Measurements from ENCODE around the gene ABR. TPM values are rescaled to one million over a fixed set of nuclear protein-coding genes. Genes with fewer than 3 reads are reported as not detected.

ABR gene
- total and polyA plus RNA-seq, 2 of the 13 experiments (the other 11 are each of a cell fraction or from before 2014, with no cell fraction given): 12.4 to 40.4 TPM

DNA sequence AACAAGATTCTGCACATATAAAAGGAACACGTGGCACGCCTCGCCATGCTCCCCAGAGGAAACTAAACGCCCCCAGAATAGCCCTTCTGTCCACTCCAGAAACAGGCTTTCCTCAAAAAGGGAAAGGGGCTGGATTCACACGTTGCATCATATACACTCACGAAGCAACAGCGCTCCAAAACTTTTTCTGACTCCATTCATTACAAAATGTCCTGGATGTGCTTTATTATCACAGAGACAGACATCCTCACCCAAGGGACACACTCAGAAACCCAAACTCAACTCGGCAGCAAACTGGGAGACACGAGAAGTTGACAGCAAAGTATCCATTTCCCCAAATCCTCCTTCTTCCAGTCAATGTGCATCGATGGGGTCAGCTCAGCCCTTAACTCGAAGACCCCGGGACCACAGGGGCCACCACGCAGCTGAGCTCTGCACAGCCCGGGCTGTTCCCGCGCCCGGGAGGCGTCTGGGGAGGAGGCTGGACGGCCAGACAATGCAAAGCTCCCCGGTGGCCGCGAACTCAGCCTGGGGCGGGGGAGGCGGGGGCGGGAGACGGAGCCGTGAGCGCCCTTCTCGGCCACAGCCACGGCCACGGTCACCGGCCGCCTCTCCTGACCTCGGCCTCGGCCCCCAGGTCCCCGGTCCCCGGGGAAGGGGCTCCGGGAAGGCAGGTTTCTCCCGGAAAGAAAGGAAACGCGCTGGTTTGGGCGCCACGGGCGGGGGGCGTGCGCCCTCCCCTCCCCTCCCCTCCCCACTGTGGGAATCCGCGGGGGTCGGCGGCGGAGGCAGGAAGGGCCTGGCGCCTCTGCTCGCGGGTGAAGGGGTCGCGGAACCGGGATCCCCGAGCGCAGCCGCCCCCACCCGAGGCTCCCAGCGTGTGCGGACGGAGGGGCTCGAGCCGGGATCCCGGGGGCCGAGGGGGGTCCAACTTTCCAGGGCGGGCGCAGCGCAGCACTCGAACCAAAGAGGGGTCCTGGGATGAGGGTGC is 201.4 kb downstream of the ABR start (continued):
- TF ChIP-seq HNF4G (IDR thresholded peaks at IDR 0.05; ENCODE audit: borderline replicate concordance, low read depth, low read length): no peak
- 0 out of 2 replicates have a peak, but pooled peaks have one; percentile 13 for TF ChIP-seq HNF4G (CRISPR knock-in tag; IDR thresholded peaks at IDR 0.05; ENCODE audit: borderline replicate concordance, low read depth)
- no peak for TF ChIP-seq TERF1 (CRISPR knock-in tag; IDR thresholded peaks at IDR 0.05)
- TF ChIP-seq NR0B2 (CRISPR knock-in tag; IDR thresholded peaks at IDR 0.05): peak; percentile 25; the same call in 1 of the 2 replicates
- no peak for TF ChIP-seq POLR2AphosphoS5 (IDR thresholded peaks at IDR 0.05; ENCODE audit: low read depth, low read length)
- peak; percentile 40; the same call in 1 of the 2 replicates for TF ChIP-seq GABPB1 (CRISPR knock-in tag; IDR thresholded peaks at IDR 0.05)
- no peak for TF ChIP-seq GABPA (IDR thresholded peaks at IDR 0.05; ENCODE audit: low read depth, low read length)
- no peak for TF ChIP-seq GABPA (CRISPR knock-in tag; IDR thresholded peaks at IDR 0.05; ENCODE audit: low read depth)
- TF ChIP-seq RBAK (CRISPR knock-in tag; IDR thresholded peaks at IDR 0.05): no peak
- peak; percentile 51 for TF ChIP-seq SKIL (CRISPR knock-in tag; IDR thresholded peaks at IDR 0.05; ENCODE audit: borderline replicate concordance)
- TF ChIP-seq KDM2A (CRISPR knock-in tag; IDR thresholded peaks at IDR 0.05; ENCODE audit: borderline replicate concordance, low read depth): peak; percentile 28; the same call in 1 of the 2 replicates
- TF ChIP-seq EZH2 (conservative IDR thresholded peaks at IDR 0.05; ENCODE audit: low read depth, low read length): no peak
- TF ChIP-seq, protein P1, sequence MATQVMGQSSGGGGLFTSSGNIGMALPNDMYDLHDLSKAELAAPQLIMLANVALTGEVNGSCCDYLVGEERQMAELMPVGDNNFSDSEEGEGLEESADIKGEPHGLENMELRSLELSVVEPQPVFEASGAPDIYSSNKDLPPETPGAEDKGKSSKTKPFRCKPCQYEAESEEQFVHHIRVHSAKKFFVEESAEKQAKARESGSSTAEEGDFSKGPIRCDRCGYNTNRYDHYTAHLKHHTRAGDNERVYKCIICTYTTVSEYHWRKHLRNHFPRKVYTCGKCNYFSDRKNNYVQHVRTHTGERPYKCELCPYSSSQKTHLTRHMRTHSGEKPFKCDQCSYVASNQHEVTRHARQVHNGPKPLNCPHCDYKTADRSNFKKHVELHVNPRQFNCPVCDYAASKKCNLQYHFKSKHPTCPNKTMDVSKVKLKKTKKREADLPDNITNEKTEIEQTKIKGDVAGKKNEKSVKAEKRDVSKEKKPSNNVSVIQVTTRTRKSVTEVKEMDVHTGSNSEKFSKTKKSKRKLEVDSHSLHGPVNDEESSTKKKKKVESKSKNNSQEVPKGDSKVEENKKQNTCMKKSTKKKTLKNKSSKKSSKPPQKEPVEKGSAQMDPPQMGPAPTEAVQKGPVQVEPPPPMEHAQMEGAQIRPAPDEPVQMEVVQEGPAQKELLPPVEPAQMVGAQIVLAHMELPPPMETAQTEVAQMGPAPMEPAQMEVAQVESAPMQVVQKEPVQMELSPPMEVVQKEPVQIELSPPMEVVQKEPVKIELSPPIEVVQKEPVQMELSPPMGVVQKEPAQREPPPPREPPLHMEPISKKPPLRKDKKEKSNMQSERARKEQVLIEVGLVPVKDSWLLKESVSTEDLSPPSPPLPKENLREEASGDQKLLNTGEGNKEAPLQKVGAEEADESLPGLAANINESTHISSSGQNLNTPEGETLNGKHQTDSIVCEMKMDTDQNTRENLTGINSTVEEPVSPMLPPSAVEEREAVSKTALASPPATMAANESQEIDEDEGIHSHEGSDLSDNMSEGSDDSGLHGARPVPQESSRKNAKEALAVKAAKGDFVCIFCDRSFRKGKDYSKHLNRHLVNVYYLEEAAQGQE (IDR thresholded peaks at IDR 0.05; ENCODE audit: borderline replicate concordance in 1 of 2, low read depth in 1 of 2, low read length in 2 of 2): no peak
- TF ChIP-seq E2F2 (CRISPR knock-in tag; IDR thresholded peaks at IDR 0.05; ENCODE audit: borderline replicate concordance): no peak
- TF ChIP-seq ZNF292 (CRISPR knock-in tag; IDR thresholded peaks at IDR 0.05; ENCODE audit: borderline replicate concordance, low read depth): no peak
- TF ChIP-seq ATAD3A (CRISPR knock-in tag; IDR thresholded peaks at IDR 0.05): no peak
